ENCODE data around the gene SLAMF9. TPM values are rescaled to one million over a fixed set of nuclear protein-coding genes. Genes with fewer than 3 reads are reported as not detected.

SLAMF9 gene
- total RNA-seq, 1 experiment from 2014 or later: not detected

DNA sequence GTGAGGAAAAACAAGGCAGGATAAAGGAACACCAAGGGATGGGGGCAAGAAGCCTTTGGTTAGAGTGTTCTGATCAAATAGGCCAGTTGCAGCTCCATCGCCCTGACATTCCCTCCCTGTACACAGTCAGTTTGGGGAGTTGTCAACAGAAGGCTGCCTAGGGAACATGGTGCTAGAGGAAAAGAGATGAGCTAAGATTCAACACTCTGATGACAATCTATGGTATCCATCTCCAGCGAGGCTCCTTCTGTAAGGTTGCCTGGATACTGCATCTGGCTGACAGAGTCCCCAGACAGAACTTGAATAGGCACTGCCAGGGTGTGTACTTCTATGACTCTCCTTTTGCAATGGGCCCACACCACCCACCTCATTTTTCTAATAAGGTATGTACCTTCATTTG is 11.2 kb upstream of the SLAMF9 start (continued):
- TF ChIP-seq, protein P1, sequence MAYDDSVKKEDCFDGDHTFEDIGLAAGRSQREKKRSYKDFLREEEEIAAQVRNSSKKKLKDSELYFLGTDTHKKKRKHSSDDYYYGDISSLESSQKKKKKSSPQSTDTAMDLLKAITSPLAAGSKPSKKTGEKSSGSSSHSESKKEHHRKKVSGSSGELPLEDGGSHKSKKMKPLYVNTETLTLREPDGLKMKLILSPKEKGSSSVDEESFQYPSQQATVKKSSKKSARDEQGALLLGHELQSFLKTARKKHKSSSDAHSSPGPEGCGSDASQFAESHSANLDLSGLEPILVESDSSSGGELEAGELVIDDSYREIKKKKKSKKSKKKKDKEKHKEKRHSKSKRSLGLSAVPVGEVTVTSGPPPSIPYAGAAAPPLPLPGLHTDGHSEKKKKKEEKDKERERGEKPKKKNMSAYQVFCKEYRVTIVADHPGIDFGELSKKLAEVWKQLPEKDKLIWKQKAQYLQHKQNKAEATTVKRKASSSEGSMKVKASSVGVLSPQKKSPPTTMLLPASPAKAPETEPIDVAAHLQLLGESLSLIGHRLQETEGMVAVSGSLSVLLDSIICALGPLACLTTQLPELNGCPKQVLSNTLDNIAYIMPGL (CRISPR knock-in tag; IDR thresholded peaks at IDR 0.05): no peak
- no peak for TF ChIP-seq KAT7 (CRISPR knock-in tag; IDR thresholded peaks at IDR 0.05; ENCODE audit: borderline replicate concordance)
- TF ChIP-seq, protein P2, sequence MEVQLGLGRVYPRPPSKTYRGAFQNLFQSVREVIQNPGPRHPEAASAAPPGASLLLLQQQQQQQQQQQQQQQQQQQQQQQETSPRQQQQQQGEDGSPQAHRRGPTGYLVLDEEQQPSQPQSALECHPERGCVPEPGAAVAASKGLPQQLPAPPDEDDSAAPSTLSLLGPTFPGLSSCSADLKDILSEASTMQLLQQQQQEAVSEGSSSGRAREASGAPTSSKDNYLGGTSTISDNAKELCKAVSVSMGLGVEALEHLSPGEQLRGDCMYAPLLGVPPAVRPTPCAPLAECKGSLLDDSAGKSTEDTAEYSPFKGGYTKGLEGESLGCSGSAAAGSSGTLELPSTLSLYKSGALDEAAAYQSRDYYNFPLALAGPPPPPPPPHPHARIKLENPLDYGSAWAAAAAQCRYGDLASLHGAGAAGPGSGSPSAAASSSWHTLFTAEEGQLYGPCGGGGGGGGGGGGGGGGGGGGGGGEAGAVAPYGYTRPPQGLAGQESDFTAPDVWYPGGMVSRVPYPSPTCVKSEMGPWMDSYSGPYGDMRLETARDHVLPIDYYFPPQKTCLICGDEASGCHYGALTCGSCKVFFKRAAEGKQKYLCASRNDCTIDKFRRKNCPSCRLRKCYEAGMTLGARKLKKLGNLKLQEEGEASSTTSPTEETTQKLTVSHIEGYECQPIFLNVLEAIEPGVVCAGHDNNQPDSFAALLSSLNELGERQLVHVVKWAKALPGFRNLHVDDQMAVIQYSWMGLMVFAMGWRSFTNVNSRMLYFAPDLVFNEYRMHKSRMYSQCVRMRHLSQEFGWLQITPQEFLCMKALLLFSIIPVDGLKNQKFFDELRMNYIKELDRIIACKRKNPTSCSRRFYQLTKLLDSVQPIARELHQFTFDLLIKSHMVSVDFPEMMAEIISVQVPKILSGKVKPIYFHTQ (CRISPR knock-in tag; IDR thresholded peaks at IDR 0.05): no peak
- no peak for TF ChIP-seq FOXK1 (CRISPR knock-in tag; IDR thresholded peaks at IDR 0.05)
- TF ChIP-seq, protein P3, sequence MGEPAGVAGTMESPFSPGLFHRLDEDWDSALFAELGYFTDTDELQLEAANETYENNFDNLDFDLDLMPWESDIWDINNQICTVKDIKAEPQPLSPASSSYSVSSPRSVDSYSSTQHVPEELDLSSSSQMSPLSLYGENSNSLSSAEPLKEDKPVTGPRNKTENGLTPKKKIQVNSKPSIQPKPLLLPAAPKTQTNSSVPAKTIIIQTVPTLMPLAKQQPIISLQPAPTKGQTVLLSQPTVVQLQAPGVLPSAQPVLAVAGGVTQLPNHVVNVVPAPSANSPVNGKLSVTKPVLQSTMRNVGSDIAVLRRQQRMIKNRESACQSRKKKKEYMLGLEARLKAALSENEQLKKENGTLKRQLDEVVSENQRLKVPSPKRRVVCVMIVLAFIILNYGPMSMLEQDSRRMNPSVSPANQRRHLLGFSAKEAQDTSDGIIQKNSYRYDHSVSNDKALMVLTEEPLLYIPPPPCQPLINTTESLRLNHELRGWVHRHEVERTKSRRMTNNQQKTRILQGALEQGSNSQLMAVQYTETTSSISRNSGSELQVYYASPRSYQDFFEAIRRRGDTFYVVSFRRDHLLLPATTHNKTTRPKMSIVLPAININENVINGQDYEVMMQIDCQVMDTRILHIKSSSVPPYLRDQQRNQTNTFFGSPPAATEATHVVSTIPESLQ (CRISPR knock-in tag; IDR thresholded peaks at IDR 0.05): no peak

DNA sequence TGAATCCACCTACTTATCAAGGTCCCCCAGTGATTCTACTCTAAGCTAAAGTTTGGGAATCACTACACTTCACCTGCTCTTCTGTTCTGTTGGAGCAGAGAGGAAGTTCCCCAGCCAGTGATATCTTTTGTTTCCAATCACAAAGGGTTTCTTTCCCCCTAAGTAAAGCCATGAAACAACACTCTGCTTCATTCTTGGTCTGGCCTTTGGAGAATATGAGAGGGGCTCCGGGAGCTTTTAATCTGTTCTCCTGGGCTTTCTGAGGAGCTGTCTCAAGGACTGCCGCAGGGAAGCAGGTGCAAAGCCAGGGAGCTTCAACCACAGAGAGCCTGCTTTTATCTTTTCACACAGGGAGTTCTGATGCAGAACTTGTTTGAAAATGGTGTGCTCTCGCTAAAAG is 10.1 kb upstream of the SLAMF9 start:
- no peak for TF ChIP-seq HMGA2 (CRISPR knock-in tag; IDR thresholded peaks at IDR 0.05)
- TF ChIP-seq, protein P2 (CRISPR knock-in tag; IDR thresholded peaks at IDR 0.05): no peak
- TF ChIP-seq, protein P4, sequence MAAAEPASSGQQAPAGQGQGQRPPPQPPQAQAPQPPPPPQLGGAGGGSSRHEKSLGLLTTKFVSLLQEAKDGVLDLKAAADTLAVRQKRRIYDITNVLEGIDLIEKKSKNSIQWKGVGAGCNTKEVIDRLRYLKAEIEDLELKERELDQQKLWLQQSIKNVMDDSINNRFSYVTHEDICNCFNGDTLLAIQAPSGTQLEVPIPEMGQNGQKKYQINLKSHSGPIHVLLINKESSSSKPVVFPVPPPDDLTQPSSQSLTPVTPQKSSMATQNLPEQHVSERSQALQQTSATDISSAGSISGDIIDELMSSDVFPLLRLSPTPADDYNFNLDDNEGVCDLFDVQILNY (CRISPR knock-in tag; IDR thresholded peaks at IDR 0.05): no peak
- TF ChIP-seq, protein P5, sequence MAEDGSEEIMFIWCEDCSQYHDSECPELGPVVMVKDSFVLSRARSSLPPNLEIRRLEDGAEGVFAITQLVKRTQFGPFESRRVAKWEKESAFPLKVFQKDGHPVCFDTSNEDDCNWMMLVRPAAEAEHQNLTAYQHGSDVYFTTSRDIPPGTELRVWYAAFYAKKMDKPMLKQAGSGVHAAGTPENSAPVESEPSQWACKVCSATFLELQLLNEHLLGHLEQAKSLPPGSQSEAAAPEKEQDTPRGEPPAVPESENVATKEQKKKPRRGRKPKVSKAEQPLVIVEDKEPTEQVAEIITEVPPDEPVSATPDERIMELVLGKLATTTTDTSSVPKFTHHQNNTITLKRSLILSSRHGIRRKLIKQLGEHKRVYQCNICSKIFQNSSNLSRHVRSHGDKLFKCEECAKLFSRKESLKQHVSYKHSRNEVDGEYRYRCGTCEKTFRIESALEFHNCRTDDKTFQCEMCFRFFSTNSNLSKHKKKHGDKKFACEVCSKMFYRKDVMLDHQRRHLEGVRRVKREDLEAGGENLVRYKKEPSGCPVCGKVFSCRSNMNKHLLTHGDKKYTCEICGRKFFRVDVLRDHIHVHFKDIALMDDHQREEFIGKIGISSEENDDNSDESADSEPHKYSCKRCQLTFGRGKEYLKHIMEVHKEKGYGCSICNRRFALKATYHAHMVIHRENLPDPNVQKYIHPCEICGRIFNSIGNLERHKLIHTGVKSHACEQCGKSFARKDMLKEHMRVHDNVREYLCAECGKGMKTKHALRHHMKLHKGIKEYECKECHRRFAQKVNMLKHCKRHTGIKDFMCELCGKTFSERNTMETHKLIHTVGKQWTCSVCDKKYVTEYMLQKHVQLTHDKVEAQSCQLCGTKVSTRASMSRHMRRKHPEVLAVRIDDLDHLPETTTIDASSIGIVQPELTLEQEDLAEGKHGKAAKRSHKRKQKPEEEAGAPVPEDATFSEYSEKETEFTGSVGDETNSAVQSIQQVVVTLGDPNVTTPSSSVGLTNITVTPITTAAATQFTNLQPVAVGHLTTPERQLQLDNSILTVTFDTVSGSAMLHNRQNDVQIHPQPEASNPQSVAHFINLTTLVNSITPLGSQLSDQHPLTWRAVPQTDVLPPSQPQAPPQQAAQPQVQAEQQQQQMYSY (CRISPR knock-in tag; IDR thresholded peaks at IDR 0.05): no peak
- no peak overlapping the region for H3K4me3 Mint-ChIP-seq
- H3K27ac Mint-ChIP-seq: no peak overlapping the region
- ChIA-PET POLR2A (interaction anchor here (0.8 kb wide), 1 partner anchor 18 kb away, joined by 3 read pairs; no protein-coding TSS in a partner anchor), CTCF (interaction anchor here (0.6 to 2.6 kb wide), 3 partner anchors 18 to 166 kb away, joined by 3 to 15 read pairs (median 4); partner anchors contain the start of gene IGSF9)
- H3K4me1 Mint-ChIP-seq: peaks cover 11% of the 10 kb centered on the region
- no peaks in the 10 kb centered on the region for H3K36me3 Mint-ChIP-seq
- H3K27me3 Mint-ChIP-seq (ENCODE audit: low read depth): peaks cover 2% of the 10 kb centered on the region
- no peaks in the 10 kb centered on the region for H3K9me3 Mint-ChIP-seq
- no peak for DNase-seq (ENCODE audit: low spot score)
- peak; percentile 55 for ATAC-seq
